NCI-H1694 (cell line): ENCODE data around the gene SF3A2.

Experiments
- DNase-seq: peaks from one replicate; lab custom pipeline; 2025; lab: John Stamatoyannopoulos, UW

Gene SF3A2

DNA sequence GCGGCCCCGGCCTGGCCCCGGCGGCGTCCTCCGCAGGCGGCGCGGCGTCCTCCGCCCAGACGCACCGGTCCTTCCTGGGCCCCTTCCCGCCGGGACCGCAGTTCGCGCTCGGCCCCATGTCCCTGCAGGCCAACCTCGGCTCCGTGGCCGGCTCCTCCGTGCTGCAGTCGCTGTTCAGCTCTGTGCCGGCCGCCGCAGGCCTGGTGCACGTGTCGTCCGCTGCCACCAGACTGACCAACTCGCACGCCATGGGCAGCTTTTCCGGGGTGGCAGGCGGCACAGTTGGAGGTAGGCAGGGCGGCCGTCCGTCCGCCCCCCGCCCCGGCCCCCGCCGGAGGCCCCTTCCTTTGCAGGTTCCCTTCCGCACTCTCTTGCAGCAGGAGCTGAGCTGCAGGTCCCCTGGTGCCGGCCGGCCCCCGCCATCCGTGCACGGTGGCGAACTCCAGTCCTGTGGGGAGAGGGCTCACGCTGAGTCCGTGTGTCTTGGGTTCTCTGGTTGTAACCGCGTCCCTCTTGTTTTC, 9.7 kb upstream of the SF3A2 start:
- no peak for DNase-seq

DNA sequence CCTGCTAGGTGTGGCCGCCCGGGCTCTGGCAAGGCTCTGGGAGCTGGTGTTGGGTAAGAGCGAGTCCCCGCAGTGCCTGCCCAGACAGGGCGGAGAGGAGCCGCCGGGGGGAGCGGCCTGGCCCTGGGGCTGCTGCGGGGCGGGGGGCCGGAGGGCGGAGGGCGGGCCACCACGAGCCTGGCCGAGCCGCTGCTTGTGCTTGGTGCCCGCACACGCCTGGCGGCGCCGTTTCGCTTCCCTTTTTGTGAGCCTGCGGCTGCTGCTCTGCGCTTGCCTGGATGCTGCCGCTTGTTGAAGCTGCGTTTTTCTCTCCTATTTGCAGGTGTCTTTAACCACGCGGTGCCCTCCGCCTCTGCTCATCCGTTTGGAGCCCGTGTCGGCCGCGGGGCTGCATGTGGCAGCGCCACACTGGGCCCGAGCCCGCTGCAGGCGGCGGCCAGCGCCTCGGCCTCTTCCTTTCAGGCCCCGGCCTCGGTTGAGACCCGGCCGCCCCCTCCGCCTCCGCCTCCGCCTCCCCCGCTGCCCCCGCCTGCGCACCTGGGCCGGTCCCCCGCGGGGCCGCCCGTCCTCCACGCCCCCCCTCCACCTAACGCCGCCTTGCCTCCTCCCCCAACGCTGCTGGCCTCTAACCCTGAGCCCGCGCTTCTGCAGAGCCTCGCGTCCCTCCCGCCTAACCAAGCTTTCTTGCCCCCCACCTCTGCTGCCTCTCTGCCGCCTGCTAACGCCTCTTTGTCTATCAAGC, 9.0 kb upstream of the SF3A2 start:
- DNase-seq: no peak

DNA sequence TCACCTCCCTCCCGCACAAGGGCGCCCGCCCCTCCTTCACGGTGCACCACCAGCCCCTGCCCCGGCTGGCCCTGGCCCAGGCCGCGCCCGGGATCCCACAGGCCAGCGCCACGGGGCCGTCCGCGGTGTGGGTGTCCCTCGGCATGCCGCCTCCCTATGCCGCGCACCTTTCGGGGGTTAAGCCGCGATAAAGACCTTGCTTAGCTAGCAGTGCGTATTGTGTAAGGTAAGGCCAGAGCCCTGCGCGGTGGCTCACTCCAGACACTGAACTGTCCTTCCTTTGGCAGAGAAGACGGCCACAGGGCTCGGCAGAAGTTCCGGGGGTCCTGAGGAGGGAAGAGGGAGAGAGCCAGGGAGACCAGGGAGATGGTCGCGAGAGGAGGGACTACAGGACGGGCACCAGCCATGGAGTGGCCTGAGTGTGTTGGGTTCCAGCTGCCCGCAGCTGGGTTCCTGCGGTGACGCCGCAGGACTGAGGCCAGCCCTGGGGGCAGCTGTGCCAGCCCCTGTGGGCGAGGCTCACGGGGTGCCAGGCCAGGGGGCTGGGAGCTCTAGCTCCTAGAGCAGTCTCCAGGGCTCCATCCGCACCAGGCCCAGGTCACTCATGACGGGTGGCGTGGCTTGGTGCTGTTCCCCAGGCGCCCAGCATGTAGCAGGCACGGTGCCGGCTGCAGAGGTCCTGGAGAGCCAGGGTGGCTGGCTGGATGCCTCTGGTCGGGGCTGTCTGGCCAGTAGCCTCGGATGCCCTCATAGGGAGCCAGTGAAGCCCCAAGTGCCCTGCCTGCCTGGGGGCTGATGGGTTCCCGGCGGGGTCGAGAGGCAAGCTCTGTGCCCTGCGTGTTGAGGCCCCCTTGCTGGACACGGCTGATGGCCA, 8.2 kb upstream of the SF3A2 start:
- DNase-seq: no peak

DNA sequence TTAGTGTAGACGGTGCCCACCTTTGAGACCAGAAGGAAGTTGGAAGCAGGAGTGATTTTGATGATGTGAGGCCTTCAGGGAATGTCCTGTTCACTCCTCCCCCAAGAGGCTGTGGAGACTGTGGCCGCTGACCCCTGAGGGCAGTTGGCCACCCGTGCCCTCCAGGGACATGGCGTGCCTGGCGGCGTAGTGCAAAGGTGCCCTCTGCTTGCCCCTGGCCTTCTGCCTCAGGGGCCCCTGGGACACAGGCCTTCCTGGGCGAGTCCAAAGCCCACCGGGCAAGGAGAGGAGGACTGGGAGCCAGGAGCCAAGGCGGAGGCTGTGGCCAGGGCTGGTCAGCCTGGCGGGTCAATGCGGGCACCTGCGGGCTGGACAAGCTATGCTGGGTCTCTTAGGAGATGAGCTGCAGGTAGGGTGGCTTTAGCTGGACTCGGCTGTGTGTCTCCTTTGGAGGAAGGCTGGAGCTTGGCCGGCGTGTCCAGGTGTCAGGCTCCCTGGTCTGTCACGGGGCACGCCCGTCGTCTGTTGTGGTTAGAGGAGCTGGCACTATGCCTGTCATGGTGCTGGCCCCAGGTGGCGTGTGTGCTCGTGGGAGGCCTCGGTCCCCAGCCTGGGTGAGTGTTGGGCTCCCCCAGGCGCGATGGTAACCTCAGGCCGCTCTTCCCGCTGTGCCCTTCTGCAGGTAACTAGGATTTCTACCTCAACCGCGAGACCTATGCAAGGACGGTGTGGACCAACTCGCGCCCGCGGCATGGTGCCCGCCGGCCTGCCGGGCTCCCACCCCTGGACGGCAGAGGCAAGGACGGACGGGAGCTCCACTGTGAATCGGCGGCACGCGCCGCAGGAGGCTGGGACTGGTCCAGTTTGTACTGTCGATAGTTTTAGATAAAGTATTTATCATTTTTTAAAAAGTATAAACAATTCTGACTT, 7.3 kb upstream of the SF3A2 start:
- DNase-seq: no peak

DNA sequence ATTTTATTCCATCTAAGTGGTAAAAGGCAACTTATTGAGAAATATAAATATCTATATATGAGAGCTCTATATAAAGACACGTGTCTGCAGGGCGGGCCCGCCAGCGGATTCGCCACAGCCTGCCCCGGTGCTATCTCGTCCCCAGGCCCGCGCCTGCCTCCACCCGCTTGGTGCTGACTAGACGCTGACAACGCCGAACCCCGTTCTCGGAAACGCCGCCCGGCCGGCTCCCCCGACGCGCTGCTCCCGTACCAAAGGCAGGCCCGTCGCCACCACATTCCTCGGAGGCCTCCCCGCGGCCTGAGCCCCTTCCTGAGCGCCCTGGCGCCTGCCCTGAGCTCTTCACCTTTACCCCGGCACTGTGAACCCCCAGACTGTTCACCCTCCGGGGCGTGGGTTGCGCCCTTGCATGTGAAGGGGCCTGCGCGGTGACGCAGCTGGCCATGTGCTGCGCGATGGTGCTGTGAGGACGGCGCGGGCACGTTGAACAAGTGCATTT, 6.5 kb upstream of the SF3A2 start:
- DNase-seq: no peak

DNA sequence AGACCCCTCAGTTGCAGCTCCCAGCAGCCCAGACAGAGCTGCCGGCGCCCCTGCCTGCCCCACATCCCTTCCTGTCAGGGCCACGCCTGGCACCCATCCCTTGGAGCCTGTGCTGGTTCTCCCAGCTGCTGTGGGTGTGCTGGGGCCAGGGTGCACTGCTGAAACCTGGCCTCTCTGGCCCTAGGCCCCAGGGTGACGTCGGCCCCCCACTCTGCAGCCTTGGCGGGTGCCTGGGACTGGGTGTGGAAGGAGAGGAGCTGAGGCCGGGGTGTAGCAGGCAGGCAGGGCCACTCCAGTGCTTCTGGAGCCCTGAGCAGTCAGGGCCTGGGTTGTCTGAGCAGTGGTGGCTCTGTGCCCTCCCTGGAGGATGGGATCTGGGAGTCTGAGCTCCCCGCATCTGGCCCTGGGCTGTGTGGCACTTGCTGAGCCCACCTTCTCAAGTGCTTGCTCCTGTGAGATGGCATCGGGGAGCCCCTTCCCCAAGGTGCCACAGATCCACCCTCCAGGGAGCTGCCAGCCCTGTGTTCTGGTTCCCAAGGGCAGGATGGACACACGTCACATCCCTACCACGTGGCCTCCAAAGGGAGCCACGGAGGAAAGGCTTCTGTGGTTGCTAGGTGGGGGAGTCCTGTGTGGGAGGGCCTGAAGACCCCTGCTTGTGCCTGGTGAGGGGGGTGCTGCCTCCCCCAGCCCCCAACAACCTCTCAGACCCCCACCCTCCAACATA, 5.7 kb upstream of the SF3A2 start:
- no peak for DNase-seq

DNA sequence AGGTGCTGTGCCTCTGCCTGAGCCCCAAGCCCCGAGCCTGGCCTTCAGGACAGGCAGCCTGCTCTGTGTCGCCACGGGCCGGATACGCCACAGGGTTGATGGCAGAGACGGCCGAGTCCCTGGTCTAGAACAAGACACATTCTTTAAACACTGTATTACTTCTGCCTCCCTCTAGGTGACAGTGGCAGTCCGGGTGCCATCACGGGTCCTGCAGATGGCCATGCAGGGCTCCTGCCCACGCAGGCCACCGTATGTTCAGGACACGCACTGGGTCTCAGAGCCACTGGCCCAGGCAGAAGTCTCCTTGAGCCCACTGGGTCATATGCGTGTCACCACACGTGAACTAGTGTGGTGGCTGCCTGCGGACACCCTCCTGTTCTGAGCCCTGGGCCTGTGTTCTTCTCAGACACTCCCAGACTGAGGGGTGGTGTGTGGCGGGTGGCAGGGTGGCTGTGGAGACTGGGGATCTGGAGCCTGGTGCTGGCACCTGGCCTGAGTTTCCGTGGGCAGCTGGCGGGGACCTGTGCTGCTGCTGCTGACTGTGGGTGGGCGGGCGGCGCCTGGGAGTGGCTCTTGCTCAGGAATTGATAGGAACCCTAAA, 4.9 kb upstream of the SF3A2 start:
- no peak for DNase-seq

DNA sequence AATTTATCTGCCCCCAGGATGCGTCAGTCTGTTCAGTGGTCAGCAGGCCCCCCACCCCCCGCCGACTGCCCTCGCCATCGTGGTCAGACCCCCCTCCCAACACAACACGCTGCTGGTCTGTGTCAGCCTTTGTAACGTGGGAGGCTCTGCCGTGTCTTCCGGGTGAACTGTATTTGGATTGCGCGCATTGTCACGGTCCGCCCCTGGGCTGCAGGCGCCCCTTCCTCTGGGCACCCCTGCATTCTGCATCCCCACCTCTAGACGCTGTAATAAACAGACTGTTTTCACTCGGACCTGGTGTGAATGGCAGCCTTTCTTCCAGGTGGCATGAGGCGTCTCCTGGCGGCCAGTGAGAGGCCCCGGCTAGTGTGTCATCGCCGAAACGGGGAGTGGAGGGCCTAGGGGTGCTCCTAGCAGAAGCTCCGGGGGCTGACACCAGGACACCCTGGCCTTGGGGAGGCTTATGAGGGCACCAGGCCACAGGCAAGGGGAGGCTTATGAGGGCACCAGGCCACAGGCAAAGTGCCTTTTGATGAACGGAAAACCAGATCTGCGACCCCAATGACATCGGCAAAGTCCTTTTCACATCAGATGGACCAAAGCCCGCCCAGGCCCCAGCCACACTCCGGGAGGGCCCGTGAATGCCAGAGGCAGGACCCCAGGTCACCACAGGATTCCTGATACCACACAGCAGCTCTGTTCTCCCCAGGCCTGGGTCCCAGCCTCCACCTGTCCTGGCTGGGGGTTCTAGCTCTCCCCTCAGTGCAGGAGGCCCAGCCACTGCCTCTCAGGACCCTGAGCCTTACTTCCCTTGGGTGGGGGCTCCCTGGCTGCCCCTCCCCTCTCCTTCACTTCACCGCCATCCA, 4.1 kb upstream of the SF3A2 start:
- no peak for DNase-seq

DNA sequence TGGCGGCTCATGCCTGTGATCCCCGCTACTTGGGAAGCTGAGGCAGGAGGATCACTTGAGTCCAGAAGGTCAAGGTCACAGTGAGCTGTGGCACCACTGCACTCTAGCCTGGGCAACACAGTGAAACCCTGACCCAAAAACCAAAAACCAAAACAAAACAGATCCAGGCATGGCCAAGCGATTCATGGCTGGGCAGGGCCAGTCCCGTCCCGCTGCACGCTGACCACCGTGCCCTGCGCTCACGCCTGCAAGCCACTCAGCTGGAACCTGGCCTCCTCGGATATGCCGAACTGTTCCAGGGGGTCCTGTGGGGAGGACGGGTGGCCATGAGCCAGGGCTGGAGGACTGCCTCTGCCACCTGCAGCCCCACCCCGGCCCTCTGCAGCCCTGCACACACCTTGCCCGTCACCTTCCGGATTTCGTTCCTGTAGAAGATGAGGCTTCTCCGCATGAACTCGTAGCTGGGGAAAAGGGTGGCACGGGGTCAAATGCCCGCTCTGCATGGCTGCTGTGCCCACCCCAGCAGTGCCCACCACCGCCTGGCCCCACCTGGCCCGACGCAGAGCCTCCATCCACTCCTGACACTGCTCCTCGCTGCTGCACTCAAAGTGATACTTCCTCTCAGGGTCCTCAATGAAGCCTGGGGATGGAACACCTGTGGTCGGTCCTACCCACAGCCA, 2.9 kb upstream of the SF3A2 start:
- DNase-seq: no peak

DNA sequence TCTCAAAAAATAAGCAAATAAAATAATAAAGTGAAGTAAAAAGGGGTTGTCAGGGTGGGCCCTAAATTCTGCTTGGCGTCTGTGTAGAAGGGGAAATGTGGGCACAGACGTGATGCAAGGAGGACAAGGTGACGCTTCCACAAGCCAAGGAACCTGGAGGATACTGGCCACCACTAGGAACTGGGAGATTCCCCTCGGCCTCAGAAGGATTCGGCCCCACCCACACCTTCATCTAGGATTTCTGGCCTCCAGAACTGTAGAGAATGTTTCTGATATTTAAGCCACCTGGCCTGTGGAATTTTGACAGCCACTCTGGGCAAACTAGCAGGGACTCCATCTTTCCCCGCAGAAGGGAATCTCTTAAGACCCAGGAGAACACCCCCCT, 1.6 kb upstream of the SF3A2 start:
- DNase-seq: no peak

DNA sequence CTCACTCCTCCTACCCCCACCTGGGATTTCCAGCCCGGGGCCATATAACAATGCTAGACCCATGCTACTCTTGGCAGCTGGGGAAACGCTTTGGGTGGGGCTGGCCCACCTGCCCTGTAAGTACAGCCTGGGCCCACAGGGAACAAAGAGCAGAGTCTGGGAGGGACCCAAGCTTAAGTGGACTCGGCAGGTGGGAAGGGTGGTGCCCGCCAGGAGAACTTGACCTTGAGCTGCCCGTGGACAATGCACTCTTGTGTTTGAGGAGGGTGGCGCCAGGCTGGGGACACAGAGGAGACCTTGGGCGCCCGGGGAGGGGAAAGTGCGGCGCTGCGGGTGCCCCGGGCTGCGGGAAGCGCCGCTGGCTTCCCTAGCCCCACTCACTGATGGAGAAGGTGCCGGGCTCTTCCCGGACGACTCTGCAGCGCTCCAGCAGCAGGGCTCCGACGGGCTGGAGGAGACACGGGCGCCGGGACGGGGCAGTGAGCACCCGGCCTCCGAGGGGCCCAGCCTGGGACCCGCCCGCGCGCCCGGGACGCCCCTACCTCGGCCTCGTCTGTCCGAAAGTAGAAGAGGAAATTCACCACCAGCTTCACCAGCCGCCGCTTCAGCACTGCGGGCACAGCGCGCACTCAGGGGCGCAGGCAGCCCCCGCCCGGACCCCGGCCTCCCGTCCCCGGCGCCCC, 1.1 kb upstream of the SF3A2 start:
- no peak for DNase-seq

DNA sequence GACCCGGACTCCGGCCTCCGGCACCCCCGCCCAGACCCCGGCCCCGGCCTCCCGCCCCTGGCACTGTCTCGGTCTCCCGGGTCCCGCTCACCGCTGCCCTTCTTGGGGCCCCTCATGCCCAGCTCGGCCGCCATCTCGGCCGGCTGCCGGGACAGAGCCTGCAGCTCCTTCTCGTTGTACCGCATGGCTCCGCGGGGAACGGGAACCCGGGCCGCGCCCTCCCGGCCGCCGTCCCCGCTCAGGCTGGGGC, 635 bp upstream of the SF3A2 start:
- DNase-seq: no peak

DNA sequence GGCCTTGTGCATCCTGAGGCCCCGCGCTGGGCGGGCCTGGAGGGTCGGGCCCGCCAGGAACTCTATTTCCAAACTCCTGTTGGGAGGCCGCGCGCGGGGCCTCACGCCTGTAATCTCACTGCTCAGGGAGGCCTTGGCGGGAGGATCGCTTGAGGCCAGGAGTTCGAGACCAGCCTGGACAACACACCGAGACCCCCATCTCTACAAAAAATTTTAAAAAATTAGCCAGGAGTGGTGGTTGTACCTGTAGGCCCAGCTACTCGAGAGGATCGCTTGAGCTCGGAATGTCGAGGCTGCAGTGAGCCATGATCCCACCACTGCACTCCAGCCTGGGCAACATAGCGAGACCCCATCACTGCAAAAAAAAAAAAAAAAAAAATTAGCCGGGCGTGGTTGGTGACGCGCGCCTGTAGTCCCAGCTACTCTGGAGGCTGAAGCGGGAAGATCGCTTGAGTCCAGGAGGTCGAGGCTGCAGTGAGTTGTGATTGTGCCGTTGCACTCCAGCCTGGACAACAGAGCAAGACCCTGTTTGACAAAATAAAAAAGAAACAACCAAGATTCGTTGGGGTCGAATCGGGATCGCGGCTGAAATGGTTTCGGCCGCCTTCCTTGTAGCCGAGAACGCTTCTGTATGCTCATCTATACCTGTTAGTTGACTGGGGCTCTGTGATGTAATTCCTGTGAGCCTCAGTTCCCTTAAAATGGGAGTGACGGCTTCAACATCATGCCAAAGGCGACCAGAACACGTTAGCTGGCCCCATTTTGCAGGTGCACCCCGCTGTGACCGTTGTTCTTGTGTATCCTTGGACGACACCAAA, 636 bp downstream of the SF3A2 start:
- DNase-seq: no peak

DNA sequence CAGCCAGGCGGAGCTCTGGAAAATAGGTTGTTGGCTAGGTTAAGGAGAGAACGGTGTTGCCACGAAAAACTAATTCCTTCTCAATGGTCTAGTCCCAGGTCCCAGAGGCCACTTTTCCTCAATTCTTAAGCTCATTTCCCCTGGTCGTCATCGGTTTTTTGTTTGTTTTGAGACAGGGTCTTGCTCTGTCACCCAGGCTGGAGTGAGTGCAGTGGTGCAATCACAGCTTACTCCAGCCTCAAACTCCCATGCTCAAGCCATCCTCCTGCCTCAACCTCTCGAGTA, 1.2 kb downstream of the SF3A2 start:
- DNase-seq: no peak

DNA sequence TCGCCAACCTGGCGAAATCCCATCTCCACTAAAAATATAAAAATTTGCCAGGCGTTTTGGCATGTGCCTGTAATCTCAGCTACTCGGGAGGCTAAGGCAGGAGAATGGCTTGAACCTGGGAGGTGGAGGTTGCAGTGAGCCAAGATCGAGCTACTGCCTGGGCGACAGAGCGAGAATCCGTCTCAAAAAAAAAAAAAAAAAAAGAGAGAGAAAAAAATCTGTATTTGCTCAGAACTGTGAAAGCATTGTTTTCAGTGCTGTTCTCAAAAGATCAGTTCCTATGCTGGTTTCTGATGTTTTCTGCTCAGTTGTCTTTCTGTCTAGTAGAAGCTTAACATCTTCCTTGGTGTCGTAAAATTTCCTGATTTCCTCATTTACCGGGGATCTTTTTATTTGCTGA, 2.5 kb downstream of the SF3A2 start:
- DNase-seq: no peak

DNA sequence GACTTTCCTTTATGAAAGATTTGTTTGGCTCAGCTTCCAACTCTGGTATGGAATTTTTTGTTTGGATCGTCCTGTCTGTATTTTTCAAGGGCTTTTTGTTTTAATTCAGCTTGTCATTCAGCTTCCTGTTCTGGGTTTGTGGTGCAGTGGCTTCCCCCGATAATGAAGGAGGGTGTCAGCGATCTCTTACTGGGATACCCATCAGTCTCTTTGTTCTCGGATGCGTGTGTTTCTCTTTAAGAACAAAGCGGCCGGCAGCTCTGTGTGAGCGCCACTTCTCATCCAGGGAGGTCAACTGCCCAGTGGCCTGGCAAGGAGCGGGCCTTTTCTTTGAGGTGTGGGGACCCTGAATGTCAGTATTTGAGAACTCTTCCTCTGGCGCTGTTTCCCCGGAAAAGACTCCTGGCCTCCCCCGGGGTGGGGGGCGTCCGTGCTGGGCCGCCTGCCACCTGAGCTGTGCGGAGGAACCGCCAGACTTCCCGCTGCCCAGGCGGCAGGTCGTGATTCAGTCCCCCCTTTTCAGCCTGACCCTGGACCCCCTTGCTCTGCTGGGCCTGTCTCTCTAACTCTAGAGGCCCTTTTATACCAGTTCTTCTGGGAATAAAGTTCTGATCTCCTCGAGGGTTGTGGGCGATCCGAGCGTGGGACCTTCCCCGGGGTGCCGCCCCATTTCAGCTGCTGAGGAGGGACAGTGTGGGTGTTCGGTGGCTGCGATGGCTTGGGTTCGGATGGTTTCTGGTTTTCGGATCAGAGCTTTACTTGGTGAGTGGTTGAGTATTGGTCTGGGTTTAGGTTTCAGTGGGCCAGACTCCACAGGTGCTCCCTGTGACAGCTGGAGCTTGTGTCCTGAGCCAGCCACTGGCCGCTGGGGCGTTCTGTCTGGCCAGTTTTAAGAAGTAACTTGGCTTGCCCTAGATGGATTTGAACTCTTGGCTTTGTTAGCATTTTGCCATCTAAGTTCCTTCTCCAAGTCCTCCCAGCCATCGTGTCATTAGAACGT, 3.4 kb downstream of the SF3A2 start:
- DNase-seq: no peak
